GM10266 (cell line): ENCODE measurements around the gene PTGES3.

Experiments used
- DNase-seq: peaks from one replicate; pipeline ENCODE4 v3.0.0; 2012; ENCODE audit errors: extremely low spot score
- CTCF ChIP-seq: IDR thresholded peaks from 2 replicates; pipeline ENCODE4 v1.5.1; 2012; ENCODE audit warnings: mild to moderate bottlenecking, low read depth; ENCODE audit not compliant: control insufficient read depth, insufficient read depth; ENCODE audit errors: missing control alignments

Gene PTGES3

GRCh38 chr12:56645201-56645716 is 42.8 kb downstream of the PTGES3 start:
- no peak for DNase-seq

GRCh38 chr12:56644654-56645053 is 43.4 kb downstream of the PTGES3 start:
- no peak for TF ChIP-seq CTCF
- no peak for DNase-seq

More at GRCh38 chr12:56645201-56645716, 42.8 kb downstream of the PTGES3 start:
- TF ChIP-seq CTCF, result no peak

GRCh38 chr12:56641219-56641618 is 46.9 kb downstream of the PTGES3 start:
- no peak for DNase-seq
- no peak for TF ChIP-seq CTCF

GRCh38 chr12:56637621-56638020 is 50.5 kb downstream of the PTGES3 start:
- TF ChIP-seq CTCF, result no peak
- no peak for DNase-seq

- peak; percentile 95 for DNase-seq
- TF ChIP-seq CTCF, result peak; percentile 83
Measured at GRCh38 chr12:56636675-56637540, 51.2 kb downstream of the PTGES3 start.

- DNase-seq, result peak; percentile 88
Measured at GRCh38 chr12:56635806-56636674, 52.0 kb downstream of the PTGES3 start.

More at GRCh38 chr12:56635806-56636674, 52.0 kb downstream of the PTGES3 start:
- peak; percentile 4 for TF ChIP-seq CTCF
